Astrocyte (in vitro differentiated cells and primary cell): Measurements from ENCODE around the gene IGF1.

Source experiments
- EZH2 ChIP-seq: IDR thresholded peaks from 2 replicates; pipeline ENCODE4 v1.6.1; 2012; ENCODE audit warnings: mild to moderate bottlenecking, low read length, inconsistent platforms; ENCODE audit not compliant: insufficient read depth
- TF ChIP-seq, protein P1 (sequence below): IDR thresholded peaks from 2 replicates; pipeline ENCODE4 v1.5.1; 2011; ENCODE audit warnings: low read depth, mild to moderate bottlenecking, inconsistent platforms, low read length, moderate library complexity; ENCODE audit not compliant: insufficient read depth

DNA sequence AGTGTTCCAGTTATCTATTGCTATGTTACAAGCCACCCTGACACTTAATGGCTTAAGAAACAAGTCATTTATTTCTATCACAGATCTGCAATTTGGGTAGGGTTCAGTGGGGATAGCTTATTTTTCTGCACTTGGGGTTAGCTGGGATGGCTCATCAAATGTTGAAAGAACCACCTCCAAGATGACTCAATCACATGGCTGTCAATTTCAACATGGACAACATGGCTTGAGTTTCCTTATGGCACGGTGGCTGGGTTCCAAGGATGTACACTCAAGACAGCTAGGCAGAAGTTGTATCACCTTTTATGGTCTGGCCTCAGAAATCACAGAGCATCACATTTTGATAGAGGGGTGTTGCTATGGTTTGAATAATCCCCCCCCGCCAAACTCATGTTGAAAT is 24.5 kb upstream of the IGF1 start:
- TF ChIP-seq, protein P1, sequence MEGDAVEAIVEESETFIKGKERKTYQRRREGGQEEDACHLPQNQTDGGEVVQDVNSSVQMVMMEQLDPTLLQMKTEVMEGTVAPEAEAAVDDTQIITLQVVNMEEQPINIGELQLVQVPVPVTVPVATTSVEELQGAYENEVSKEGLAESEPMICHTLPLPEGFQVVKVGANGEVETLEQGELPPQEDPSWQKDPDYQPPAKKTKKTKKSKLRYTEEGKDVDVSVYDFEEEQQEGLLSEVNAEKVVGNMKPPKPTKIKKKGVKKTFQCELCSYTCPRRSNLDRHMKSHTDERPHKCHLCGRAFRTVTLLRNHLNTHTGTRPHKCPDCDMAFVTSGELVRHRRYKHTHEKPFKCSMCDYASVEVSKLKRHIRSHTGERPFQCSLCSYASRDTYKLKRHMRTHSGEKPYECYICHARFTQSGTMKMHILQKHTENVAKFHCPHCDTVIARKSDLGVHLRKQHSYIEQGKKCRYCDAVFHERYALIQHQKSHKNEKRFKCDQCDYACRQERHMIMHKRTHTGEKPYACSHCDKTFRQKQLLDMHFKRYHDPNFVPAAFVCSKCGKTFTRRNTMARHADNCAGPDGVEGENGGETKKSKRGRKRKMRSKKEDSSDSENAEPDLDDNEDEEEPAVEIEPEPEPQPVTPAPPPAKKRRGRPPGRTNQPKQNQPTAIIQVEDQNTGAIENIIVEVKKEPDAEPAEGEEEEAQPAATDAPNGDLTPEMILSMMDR: no peak
- no peak for TF ChIP-seq EZH2
